Endothelial cell (in vitro differentiated cells): Measurements from ENCODE around the gene NRXN3. TPM values are rescaled to one million over a fixed set of nuclear protein-coding genes. Genes with fewer than 3 reads are reported as not detected.

ENCODE experiments used
- DNase-seq: peaks from one replicate; pipeline ENCODE4 v3.0.0; 2021; ENCODE audit warnings: low spot score
- H3K27ac Mint-ChIP-seq: one replicate; pipeline ENCODE4 v1.8.0; 2021; ENCODE audit warnings: mixed read lengths, inconsistent platforms; ENCODE audit not compliant: unreplicated experiment
- H3K27me3 Mint-ChIP-seq: one replicate; pipeline ENCODE4 v1.8.0; 2021; ENCODE audit warnings: mild to moderate bottlenecking, moderate library complexity, mixed read lengths, inconsistent platforms; ENCODE audit not compliant: unreplicated experiment
- H3K36me3 Mint-ChIP-seq: one replicate; pipeline ENCODE4 v1.8.0; 2021; ENCODE audit warnings: mild to moderate bottlenecking, low read depth, mixed read lengths, inconsistent platforms; ENCODE audit not compliant: unreplicated experiment
- H3K4me1 Mint-ChIP-seq: one replicate; pipeline ENCODE4 v1.8.0; 2021; ENCODE audit warnings: mild to moderate bottlenecking, mixed read lengths, inconsistent platforms; ENCODE audit not compliant: unreplicated experiment
- H3K4me3 Mint-ChIP-seq: one replicate; pipeline ENCODE4 v1.8.0; 2021; ENCODE audit warnings: mild to moderate bottlenecking, mixed read lengths, inconsistent platforms; ENCODE audit not compliant: unreplicated experiment
- H3K9me3 Mint-ChIP-seq: one replicate; pipeline ENCODE4 v1.8.0; 2021; ENCODE audit warnings: mixed read lengths, inconsistent platforms; ENCODE audit not compliant: unreplicated experiment
- total RNA-seq: library from RNA; stranded (reverse); fragmentation: NEBNext Ultra II Directional; extraction: Animal tissue kit (Norgen Biotek cat#: 25700); gene quantifications from one replicate; pipeline ENCODE4 v1.2.1, GENCODE V29; 2021; ENCODE audit not compliant: unreplicated experiment
- TF ChIP-seq, protein P1 (sequence below): fragments of 200-600 bp; sonication (generic); IDR thresholded peaks from one replicate; pipeline ENCODE4 v1.5.0; 2021; ENCODE audit warnings: antibody characterized with exemption; ENCODE audit not compliant: unreplicated experiment

The NRXN3 gene
- total RNA-seq, 1 donor from 2014 or later = 2.3 TPM

DNA sequence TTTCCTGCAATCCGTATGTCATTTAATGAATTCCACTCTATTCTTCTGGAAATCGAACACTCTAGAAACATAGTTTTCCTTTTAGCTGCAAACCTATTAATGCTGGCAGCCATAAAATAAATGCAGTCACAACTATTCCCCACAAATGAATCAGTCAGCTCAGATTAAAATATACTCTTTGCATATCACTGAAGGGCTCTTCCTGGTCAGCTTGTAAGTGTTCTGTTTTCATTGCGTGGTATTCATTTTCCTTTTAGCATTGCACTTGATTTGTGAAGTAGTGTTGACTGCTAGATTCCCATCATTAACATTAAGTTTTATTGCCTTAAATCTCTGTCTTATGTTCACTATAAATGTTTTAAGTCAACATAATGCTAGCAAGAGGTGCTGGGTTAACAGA lies 1355.2 kb downstream of the NRXN3 start:
- H3K27me3 Mint-ChIP-seq = peaks cover 2% of the 10 kb centered on the region
- H3K4me3 Mint-ChIP-seq = no peak overlapping the region
- no peaks in the 10 kb centered on the region for H3K9me3 Mint-ChIP-seq
- H3K27ac Mint-ChIP-seq = no peak overlapping the region
- peaks cover 4% of the 10 kb centered on the region for H3K4me1 Mint-ChIP-seq
- no peak for DNase-seq
- TF ChIP-seq, protein P1, sequence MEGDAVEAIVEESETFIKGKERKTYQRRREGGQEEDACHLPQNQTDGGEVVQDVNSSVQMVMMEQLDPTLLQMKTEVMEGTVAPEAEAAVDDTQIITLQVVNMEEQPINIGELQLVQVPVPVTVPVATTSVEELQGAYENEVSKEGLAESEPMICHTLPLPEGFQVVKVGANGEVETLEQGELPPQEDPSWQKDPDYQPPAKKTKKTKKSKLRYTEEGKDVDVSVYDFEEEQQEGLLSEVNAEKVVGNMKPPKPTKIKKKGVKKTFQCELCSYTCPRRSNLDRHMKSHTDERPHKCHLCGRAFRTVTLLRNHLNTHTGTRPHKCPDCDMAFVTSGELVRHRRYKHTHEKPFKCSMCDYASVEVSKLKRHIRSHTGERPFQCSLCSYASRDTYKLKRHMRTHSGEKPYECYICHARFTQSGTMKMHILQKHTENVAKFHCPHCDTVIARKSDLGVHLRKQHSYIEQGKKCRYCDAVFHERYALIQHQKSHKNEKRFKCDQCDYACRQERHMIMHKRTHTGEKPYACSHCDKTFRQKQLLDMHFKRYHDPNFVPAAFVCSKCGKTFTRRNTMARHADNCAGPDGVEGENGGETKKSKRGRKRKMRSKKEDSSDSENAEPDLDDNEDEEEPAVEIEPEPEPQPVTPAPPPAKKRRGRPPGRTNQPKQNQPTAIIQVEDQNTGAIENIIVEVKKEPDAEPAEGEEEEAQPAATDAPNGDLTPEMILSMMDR = no peak
- H3K36me3 Mint-ChIP-seq = no peaks in the 10 kb centered on the region

DNA sequence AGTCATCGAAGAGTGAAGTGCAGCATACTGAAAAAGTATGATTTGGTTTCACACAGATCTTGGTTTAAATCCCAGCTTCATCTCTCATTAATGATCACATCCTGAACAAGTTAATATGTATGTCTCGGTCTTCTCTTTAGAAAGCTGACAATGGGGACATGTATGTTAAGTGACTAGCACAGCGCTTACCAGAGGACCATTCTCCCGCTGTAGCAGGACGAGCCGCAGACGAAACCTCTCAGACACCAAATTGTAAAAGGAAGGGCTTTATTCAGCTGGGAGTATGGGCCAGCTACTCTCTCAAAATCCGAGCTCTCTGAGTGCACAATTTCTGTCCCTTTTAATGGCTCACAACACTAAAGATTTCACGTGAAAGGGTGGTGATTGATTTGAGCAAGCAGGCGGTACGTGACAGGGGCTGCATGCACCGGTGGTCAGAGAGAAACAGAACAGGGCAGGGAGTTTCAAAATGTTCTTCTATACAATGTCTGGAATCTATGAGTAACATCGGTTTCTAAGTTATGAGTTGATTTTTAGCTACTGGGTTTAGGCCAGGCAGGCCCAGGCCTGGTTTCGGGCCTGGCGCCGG lies 1358.7 kb downstream of the NRXN3 start:
- no peaks in the 10 kb centered on the region for H3K27me3 Mint-ChIP-seq
- TF ChIP-seq, protein P1 = no peak
- no peaks in the 10 kb centered on the region for H3K9me3 Mint-ChIP-seq
- no peak overlapping the region for H3K4me3 Mint-ChIP-seq
- H3K36me3 Mint-ChIP-seq = no peaks in the 10 kb centered on the region
- DNase-seq = no peak
- peaks cover 7% of the 10 kb centered on the region for H3K4me1 Mint-ChIP-seq
- H3K27ac Mint-ChIP-seq = no peak overlapping the region

DNA sequence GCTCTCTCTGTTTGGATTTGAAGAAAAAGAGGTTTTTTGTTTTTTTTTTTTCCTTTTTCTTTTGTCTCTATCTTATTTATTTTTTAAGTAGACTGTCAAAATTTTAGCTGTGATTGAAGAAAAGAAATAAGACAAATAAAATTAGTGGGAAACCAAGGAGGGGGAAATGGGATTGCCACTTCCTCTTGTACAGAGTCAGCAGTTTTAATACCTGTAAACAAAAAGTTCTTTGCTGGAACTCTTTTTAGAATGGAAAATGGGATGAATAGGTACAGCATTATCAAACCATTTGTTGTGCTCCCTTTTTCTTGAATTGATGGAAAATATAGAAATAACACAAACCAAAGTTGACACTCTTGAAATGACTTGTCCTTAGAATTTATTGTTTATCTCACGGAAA lies 1360.4 kb downstream of the NRXN3 start:
- Mint-ChIP-seq H3K27ac (no peak overlapping the region), H3K4me3 (no peak overlapping the region), H3K4me1 (peaks cover 5% of the 10 kb centered on the region), H3K36me3 (no peaks in the 10 kb centered on the region), H3K9me3 (no peaks in the 10 kb centered on the region), H3K27me3 (no peaks in the 10 kb centered on the region)
- TF ChIP-seq, protein P1 = no peak
- DNase-seq = no peak

DNA sequence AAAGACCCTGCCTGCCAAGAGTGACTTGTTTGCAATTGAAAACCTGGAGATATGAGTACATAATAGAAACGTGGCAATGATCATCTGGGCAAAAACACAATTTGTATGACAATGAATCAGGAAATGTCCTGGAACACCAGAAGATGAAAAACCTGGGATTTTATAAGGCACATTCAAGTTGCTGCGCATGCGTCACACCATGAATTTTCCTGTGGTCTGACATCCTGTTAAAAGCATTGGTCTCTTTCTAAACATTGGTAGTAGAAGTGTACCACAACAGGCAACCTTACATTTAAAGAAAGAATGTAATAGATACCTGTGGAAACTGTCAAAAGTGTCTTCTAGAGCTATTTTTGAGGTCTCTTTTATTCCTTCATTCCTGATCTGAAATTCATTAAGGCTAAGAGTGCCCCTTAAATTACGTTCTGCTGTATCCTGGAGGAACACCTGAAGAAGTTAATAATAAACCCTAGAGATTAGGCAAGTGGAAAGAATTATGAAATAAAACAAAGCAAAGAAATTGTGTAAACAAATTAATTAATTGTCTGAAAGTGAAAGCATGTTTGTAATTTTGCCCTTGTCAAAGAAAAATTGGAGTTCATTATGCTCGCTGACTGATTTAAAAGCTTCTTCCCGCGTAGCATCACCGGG lies 1364.7 kb downstream of the NRXN3 start:
- H3K36me3 Mint-ChIP-seq = no peaks in the 10 kb centered on the region
- TF ChIP-seq, protein P1 = no peak
- H3K4me1 Mint-ChIP-seq = peaks cover 5% of the 10 kb centered on the region
- no peak for DNase-seq
- no peak overlapping the region for H3K27ac Mint-ChIP-seq
- no peaks in the 10 kb centered on the region for H3K9me3 Mint-ChIP-seq
- H3K27me3 Mint-ChIP-seq = no peaks in the 10 kb centered on the region
- H3K4me3 Mint-ChIP-seq = no peak overlapping the region

DNA sequence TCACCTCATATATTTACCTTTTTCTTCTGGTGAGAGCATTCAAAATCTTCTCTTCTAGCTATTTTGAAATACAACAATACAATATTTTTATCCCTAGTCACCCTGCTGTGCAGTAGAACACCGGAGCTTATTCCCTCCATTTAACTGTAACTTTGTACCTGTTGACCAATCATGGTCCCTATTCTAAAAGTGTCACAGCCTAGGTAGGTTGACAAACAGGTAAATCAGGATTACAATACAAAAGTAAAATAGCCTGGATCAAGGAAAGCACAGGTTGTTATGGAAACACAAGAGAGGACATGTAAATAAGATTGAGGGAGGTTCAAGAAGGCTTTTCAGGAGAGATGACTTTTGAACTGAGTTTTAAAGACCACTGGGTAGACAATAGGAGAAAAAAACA lies 1370.2 kb downstream of the NRXN3 start:
- Mint-ChIP-seq H3K4me1 (no peaks in the 10 kb centered on the region), H3K4me3 (no peak overlapping the region), H3K27me3 (no peaks in the 10 kb centered on the region), H3K27ac (no peak overlapping the region), H3K36me3 (no peaks in the 10 kb centered on the region), H3K9me3 (no peaks in the 10 kb centered on the region)
- no peak for DNase-seq
- TF ChIP-seq, protein P1 = no peak
